ENCODE data around the gene C15orf62. TPM values are rescaled to one million over a fixed set of nuclear protein-coding genes. Genes with fewer than 3 reads are reported as not detected.

Gene C15orf62
- polyA plus RNA-seq, 1 donor (not counting 4 experiments of a cell fraction or from before 2014, with no cell fraction given) = 0.14 TPM

GRCh38 chr15:40796041-40796440, 26.3 kb downstream of the C15orf62 start:
- H3K9me3 ChIP-seq (ENCODE audit: control insufficient read depth, low read depth, low read length) = no peaks in the 10 kb centered on the region
- no peak overlapping the region for H3K4me3 ChIP-seq (ENCODE audit: control insufficient read depth in 2 of 3, extremely low read depth in 1 of 3, insufficient read depth in 2 of 3, low read depth in 1 of 3, low read length in 3 of 3)
- peaks cover 39% of the 10 kb centered on the region for H3K79me2 ChIP-seq (ENCODE audit: control insufficient read depth, insufficient read depth, low read length)
- H3K4me2 ChIP-seq (ENCODE audit: control insufficient read depth, extremely low read depth, insufficient read depth, low read depth, low read length) = no peak overlapping the region
- no peaks in the 10 kb centered on the region for H4K20me1 ChIP-seq (ENCODE audit: control insufficient read depth, extremely low read depth, insufficient read depth, low read length)
- no peak for TF ChIP-seq EZH2 (IDR thresholded peaks at IDR 0.05; ENCODE audit: low read length)
- TF ChIP-seq, protein P1, sequence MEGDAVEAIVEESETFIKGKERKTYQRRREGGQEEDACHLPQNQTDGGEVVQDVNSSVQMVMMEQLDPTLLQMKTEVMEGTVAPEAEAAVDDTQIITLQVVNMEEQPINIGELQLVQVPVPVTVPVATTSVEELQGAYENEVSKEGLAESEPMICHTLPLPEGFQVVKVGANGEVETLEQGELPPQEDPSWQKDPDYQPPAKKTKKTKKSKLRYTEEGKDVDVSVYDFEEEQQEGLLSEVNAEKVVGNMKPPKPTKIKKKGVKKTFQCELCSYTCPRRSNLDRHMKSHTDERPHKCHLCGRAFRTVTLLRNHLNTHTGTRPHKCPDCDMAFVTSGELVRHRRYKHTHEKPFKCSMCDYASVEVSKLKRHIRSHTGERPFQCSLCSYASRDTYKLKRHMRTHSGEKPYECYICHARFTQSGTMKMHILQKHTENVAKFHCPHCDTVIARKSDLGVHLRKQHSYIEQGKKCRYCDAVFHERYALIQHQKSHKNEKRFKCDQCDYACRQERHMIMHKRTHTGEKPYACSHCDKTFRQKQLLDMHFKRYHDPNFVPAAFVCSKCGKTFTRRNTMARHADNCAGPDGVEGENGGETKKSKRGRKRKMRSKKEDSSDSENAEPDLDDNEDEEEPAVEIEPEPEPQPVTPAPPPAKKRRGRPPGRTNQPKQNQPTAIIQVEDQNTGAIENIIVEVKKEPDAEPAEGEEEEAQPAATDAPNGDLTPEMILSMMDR (optimal IDR thresholded peaks at IDR 0.05 in 1 of 3, IDR thresholded peaks at IDR 0.05 in 1 of 3, conservative IDR thresholded peaks at IDR 0.05 in 1 of 3; ENCODE audit: extremely low read depth in 1 of 3, insufficient read depth in 2 of 3, low read length in 3 of 3) = no peak
- FAIRE-seq (no peak), DNase-seq (ENCODE audit: low read depth, low spot score) (no peak)
- no peak overlapping the region for H2AFZ ChIP-seq (ENCODE audit: control insufficient read depth, low read length)
- dilution Hi-C loops (cut with MboI; ENCODE audit: extremely low pct_ligation_motif_present, low sequenced_read_pairs) = no loop called here
- H3K36me3 ChIP-seq (ENCODE audit: control insufficient read depth in 2 of 2, extremely low read depth in 1 of 2, insufficient read depth in 2 of 2, low read length in 2 of 2) = peaks cover 0 to 2% of the 10 kb centered on the region in 2 experiments
- H3K9ac ChIP-seq (ENCODE audit: control insufficient read depth, extremely low read depth, insufficient read depth, low read length) = no peak overlapping the region
- H3K27ac ChIP-seq (ENCODE audit: control insufficient read depth, insufficient read depth, low read length) = no peak overlapping the region
- H3K4me1 ChIP-seq (ENCODE audit: control insufficient read depth, extremely low read depth, insufficient read depth, low read length) = peaks cover 30% of the 10 kb centered on the region
- no peaks in the 10 kb centered on the region for H3K9me1 ChIP-seq (ENCODE audit: control insufficient read depth, extremely low read depth, insufficient read depth, low read length)
- no peaks in the 10 kb centered on the region for H3K27me3 ChIP-seq (ENCODE audit: control insufficient read depth, extremely low read depth, insufficient read depth, low read length)

DNA sequence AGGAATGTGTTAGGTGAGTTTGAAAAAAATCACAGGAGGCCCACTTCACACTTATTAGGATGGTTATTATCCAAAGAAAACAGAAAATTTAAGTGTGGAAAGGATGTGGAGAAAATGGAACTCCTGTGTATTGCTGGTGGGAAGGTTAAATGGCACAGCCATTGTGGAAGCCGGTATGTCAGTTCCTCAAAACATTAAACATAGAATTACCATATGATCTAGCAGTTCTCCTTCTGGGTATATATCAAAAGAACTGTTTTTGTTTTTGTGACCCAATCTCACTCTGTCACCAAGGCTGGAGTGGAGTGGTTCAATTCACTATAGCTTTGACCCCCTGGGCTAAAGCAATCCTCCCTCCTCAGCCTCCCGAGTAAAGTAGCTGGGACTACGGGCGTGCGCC, 26.7 kb downstream of the C15orf62 start:
- Histone ChIP-seq H3K9me1 (ENCODE audit: control insufficient read depth, extremely low read depth, insufficient read depth, low read length) (no peaks in the 10 kb centered on the region), H4K20me1 (ENCODE audit: control insufficient read depth, extremely low read depth, insufficient read depth, low read length) (no peaks in the 10 kb centered on the region), H2AFZ (ENCODE audit: control insufficient read depth, low read length) (no peak overlapping the region), H3K79me2 (ENCODE audit: control insufficient read depth, insufficient read depth, low read length) (peaks cover 41% of the 10 kb centered on the region), H3K4me1 (ENCODE audit: control insufficient read depth, extremely low read depth, insufficient read depth, low read length) (peaks cover 30% of the 10 kb centered on the region), H3K9me3 (ENCODE audit: control insufficient read depth, low read depth, low read length) (no peaks in the 10 kb centered on the region), H3K4me2 (ENCODE audit: control insufficient read depth, extremely low read depth, insufficient read depth, low read depth, low read length) (no peak overlapping the region), H3K27ac (ENCODE audit: control insufficient read depth, insufficient read depth, low read length) (no peak overlapping the region), H3K27me3 (ENCODE audit: control insufficient read depth, extremely low read depth, insufficient read depth, low read length) (no peaks in the 10 kb centered on the region), H3K4me3 (ENCODE audit: control insufficient read depth in 2 of 3, extremely low read depth in 1 of 3, insufficient read depth in 2 of 3, low read depth in 1 of 3, low read length in 3 of 3) (no peak overlapping the region), H3K36me3 (ENCODE audit: control insufficient read depth in 2 of 2, extremely low read depth in 1 of 2, insufficient read depth in 2 of 2, low read length in 2 of 2) (peaks cover 0 to 2% of the 10 kb centered on the region in 2 experiments), H3K9ac (ENCODE audit: control insufficient read depth, extremely low read depth, insufficient read depth, low read length) (no peak overlapping the region)
- no peak for TF ChIP-seq EZH2 (IDR thresholded peaks at IDR 0.05; ENCODE audit: low read length)
- TF ChIP-seq, protein P1 (optimal IDR thresholded peaks at IDR 0.05 in 1 of 3, IDR thresholded peaks at IDR 0.05 in 1 of 3, conservative IDR thresholded peaks at IDR 0.05 in 1 of 3; ENCODE audit: extremely low read depth in 1 of 3, insufficient read depth in 2 of 3, low read length in 3 of 3) = no peak
- dilution Hi-C loops (cut with MboI; ENCODE audit: extremely low pct_ligation_motif_present, low sequenced_read_pairs) = no loop called here
- DNase-seq (ENCODE audit: low read depth, low spot score) (no peak), FAIRE-seq (no peak)
